GM15510 (cell line): ENCODE data around the gene LIPT2.

Experiments used
- POLR2A ChIP-seq: IDR thresholded peaks from 3 replicates; pipeline ENCODE4 v1.6.1; 2011; ENCODE audit warnings: borderline replicate concordance; ENCODE audit not compliant: insufficient read length; ENCODE audit errors: extremely low read depth

Gene LIPT2

DNA sequence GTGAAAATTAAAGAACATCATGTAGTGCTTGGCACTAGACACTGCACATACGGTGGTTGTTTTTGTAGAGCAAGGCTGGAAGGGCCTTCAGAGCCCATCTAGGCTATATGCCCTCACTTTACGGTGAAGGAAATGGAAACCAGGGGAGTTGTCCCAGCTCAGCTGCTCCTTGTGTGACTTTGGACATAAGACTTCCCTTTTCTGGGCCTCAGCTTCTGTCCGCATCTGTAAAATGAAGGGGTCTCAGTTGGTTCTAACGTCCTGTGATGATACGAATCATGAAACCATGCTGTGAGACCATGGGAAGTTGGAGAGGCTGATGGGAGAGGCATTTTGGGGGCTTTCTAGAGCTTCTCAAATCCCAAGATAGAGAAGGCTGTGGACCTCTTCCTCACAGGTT lies 30.9 kb downstream of the LIPT2 start:
- no peak for TF ChIP-seq POLR2A

DNA sequence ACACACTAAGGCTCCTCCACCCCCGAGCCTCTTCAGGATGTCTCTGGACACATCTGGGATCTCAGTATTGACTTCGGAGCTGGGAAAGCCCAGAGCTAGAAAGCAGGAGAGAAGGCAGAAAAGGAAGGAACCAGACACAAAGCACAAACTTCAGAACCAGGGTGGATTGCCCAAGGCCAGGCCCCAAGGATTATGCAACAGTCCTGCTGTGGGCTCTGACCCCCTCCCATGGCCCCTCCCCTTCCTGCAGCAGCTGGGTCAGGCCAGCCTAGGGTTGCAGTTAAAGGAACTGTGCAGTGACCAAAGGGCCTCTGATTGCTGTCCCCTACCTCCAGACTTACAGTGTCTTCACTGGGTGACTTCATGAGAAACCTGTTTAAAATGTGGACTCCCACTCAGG lies 31.5 kb downstream of the LIPT2 start:
- TF ChIP-seq POLR2A, result no peak

DNA sequence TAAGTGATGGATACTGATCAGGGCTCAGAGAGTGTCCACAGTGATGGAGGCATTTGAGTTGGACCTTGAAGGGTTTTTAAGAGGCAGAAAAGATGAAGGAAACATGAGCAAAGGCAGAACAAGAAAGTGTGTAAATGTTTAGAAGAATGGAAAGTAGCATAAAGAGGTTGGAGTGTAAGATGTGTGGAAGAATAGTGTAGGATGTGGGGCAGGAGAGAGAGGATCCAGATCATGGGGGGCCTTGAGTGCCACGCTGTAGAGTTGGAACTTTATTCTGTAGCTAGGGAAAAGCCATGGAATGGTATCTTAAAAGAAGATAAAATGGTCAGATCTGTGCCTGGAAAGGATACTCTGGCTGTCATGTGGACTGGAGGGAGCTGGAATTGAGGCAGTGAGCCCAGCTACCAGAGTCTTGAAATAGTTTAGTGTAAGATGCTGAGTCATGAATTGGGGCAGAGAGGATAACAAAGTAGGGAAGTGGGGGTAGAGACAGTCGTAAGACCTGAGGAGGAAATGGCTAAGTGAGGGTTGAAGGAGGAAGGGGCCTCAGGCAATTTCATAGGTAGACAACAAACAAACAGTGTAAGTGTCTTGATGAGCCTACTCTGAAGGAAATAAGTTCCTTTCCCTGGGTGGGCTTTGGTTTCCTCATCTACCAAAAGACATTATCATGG lies 32.9 kb downstream of the LIPT2 start:
- no peak for TF ChIP-seq POLR2A

DNA sequence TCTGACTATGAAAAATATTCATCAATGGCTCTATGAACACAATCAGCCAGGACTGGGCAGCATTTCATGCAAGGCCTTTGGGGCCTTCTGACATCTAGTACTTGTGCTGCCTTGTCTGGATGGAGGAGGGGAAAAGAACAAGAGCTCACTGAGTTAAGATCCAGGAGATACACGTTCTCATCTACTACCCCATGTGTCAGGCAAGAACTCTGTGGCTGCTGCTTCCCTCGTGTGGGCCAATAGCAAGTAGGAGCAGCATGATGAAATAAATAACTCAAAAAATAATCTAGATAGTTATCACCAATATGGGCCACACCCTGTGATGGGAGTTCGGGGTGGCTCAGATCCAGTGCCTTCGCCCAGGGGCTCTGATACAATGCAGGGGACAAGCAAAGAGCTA lies 33.5 kb downstream of the LIPT2 start:
- TF ChIP-seq POLR2A, result no peak

DNA sequence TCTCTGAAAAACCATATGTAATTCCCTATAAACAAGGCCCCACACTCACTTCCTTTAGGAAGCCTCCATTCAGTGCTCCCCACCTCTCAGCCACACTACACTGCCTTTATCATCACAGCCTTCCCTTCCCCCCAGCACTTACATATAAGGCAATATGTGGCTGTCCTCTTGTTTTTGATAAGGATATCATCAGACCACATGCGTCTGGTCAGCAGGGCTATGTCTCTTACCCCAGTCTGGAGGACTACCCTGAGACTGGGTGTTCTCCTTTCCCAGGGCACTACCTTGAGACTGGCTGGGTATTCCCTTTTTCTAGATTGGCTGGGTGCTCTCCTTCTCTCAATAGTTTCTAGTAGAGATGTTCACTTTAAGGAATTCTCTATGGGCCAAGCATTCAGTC lies 33.9 kb downstream of the LIPT2 start:
- TF ChIP-seq POLR2A, result no peak

DNA sequence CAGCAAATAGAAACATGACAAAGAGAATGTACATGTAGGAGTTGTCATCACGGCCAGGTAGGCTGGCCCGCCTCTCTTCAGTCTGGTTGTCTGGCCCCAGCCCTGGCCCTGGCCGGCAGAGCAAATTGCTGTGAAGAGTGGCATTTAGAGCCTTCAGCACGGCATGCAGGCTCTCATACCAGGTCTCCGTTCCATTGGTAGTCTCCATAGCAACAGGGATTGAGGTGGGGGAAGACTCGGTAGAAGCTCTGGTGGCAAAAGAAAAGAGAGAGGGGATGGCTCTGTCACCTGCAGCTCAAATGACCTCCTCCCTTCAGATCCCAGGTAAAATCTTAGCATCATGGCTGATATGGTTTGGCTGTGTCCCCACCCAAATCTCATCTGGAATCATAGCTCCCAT lies 36.2 kb downstream of the LIPT2 start:
- no peak for TF ChIP-seq POLR2A

DNA sequence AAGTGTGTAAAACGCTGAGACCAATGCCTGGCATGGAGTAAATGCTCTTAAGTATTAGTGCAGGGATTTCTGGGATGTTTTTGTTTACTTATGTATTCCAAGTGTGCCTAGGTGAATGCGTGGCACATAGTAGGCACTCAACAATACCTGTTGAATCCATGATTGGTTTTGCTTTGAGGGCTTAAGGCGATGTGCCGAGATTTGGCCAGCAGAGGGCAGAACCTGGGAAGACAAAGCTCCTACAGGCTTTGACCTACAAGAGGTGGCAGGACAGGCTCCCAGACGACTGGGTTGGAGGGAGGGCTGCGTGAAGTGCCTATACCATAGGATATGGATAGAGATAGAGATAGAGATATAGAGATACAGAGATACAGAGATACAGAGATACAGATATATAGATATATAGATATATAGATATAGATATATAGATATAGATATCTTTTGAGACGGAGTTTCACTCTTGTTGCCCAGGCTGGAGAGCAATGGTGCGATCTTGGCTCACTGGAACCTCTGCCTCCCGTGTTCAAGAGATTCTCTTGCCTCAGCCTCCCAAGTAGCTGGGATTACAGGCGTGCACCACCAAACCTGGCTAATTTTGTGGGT lies 40.0 kb downstream of the LIPT2 start:
- TF ChIP-seq POLR2A, result no peak

DNA sequence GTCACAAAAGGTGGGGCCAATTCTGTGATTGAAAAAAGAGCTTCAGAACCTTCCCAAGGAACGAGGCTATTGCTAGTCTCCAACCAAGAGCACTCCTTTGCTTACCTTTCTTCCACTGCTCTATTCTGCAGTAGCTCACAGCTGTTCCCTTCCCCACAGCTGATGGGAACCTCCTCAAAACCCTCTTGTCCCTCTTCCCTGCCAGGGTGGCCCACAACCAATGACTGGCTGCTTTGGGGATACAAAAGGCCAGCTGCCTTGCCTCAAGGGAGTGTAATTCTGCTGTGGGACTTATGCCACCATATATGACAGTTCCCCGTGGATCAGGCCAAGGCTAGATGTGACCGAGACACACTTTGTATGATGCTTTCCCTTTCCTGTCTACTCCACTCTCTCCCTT lies 41.2 kb downstream of the LIPT2 start:
- TF ChIP-seq POLR2A, result no peak

DNA sequence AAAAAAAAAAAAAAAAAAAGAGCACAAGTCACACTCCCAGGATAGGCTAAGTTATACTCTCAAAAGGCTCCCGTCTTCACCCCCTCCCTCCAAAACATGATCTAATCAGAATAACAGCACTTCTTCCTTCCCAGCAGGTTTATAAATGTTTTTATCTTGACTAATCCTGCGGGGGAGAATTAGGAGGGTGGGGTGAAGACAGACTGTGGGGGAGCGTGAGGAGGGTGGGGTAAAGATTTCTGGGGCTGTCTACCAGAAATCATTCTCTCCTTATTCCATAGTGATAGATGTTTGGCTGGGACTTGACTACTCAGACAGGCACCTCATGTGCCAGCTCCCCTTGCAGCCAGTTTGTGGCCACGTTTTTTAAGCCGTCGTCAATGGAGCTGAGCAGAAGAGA lies 43.2 kb downstream of the LIPT2 start:
- TF ChIP-seq POLR2A, result no peak

DNA sequence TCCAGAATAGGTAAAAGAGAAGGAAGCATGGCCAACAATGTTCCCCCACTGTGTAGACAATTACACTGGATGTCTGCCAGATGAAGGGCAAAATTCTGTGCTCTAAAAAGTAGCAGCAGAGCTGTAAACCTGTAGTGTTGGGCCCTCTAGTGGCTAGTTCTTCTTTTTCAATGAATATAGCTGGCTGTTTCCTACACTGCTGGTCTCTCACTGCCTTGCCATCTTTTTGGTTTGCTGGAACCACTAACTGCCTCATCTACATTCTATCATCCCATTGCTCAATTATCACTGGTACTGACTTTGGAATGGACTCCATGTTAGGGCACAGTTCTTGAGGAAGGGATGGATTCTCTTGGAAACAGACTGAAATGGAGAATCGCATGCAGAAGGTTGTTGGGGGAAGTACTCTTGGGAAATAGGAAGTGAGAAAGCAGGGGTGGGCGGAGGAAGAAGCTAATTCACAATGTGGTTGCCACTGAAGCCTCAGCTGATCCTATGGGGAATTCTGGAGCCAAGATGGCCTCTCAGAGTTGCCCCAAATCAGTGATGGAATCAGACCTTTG lies 44.1 kb downstream of the LIPT2 start:
- TF ChIP-seq POLR2A, result no peak

DNA sequence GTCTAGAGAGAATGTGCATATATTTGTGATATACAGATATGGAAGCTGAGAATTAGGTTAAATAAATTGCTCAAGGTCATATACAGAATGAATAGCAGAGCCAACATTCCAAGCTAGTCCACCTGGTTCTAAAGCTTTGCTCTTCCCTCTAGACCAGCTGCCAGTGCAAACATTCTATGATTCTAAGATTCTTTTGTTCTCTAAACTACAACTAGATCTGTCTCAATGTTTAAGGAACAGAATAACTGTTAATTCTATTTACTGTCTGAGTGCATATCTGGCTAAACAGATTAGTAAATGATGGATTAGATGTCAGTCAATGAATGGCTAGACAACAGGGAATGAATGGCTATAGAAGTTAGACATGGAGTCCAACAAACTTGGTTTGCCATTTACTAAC lies 45.8 kb downstream of the LIPT2 start:
- TF ChIP-seq POLR2A, result no peak

DNA sequence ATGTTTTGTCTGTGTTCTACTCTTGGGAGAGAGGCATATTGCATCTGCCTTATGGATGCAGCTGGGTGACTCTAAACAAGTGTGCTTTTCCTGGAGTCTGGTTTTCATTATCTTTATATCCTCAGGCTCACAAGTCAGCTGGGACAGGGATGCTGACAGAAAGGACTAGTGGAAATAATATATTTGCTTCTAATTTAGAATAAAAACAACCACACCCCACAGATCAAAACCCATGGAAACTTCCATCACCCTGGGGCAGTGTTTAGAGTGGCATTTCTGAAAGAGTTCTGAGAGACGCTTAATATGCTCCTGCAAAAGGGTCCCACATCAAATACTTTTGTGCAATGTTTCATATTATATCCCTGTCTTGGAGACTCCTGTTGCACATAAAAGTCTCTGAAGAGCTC lies 47.0 kb downstream of the LIPT2 start:
- TF ChIP-seq POLR2A, result no peak

DNA sequence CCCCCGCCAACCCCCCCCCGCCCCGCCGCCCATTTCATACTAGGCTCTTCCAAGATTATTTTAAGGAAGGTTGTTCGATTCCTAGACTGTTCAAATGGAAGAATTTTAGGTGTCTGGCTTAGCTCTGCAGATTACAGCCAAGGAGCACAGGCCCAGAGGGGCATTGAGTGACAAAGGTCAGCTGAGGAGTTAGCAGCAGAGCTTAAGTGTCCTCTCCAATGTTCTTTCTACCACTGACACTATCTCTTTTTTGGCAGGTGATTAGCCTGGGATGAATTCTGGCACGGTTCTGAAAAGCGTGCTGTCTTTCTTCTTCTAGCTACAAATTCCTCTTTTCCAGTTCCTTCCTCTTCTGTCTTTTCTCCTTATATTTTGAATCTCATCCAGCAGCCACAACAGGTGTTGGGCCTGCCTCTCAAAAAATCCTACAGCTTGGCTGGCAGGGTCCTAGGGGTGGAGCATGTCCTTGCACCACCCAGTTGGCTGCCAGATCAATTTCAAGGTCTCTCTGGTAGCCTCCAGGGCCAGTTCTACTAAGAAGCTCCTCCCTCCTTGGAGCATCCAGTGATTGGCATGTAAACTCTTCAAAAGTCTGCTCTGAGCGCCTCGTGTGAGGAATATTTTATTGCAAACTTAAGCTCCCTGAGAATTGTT lies 49.2 kb downstream of the LIPT2 start:
- no peak for TF ChIP-seq POLR2A

DNA sequence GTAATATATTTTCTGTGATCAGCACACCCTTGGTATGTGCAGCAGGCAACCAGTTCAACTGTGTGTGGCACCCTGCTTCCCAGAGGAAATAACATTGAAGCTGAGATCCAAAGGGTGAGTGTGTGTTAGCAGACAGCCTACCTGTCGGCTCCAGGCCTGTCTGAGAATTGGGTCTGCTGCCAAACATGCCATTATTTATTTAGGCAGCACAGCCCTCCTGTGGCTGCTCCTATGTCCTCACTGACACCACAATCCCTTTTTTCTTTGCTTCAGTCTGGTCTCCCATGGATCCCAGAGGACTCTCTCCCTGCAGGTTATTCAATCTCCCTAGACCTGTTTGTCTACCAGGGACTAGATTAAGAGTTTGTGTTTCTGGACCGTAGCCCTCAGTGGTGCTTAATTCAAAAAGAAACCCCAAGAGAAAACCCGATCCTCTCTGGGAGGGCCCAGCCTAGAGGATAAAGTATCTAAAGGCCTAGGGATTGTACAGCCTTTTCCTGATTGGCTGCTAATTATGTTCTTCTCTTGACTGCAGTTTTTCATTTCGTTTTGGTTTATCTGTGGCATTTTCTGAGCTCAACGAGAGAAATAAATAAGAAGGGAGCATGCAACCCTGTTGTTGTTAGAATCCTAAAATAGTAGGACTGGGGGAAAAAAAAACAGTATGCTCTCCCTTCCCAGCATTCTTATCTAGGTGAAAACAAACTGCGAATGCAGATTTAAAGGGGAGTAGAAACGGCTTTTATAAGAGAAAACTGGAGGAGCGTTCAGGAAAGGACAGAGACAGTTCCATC lies 50.3 kb downstream of the LIPT2 start:
- no peak for TF ChIP-seq POLR2A

DNA sequence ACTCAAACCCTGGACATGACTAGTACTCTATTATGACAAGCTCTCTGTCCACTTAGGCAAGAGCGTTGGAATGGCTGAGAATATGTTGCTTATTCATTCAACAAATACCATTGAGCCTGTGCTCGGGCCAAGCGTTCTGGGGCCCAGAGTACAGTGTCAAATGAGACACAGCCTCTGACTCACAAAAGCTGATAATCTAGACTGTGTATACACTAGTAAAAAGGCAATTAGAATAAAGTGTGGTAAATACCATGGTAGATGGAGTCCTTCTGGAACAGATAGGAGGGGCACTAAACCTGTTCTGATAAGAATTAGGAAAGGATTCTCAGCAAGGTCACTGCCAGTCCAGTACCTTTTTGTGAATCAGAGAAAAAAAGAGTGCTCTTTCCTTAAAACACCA lies 50.9 kb downstream of the LIPT2 start:
- TF ChIP-seq POLR2A, result no peak
